Right atrium auricular region (tissue), 2 donors: ENCODE measurements around the gene KCNH6. TPM values are rescaled to one million over a fixed set of nuclear protein-coding genes. Genes with fewer than 3 reads are reported as not detected.

Experiments used
- DNase-seq: peaks from one replicate; pipeline ENCODE4 v3.0.0-alpha.2; 2019; ENCODE audit warnings: low spot score
- H3K27ac ChIP-seq, 2 donors: fragments of 200-600 bp; sonication (generic); 1 replicate in 1 of 2; 2 replicates in 1 of 2; pipeline ENCODE4 v1.5.1; 2016 to 2019
- H3K27me3 ChIP-seq, 2 donors: fragments of 200-600 bp; sonication (generic); one replicate each; pipeline versions ENCODE4 v1.5.1 to v1.6.0; 2017 to 2019
- H3K36me3 ChIP-seq: fragments of 200-600 bp; sonication (generic); one replicate; pipeline ENCODE4 v1.5.1; 2016
- H3K4me1 ChIP-seq, 2 donors: fragments of 200-600 bp; sonication (generic); one replicate each; pipeline versions ENCODE4 v1.5.1 to v1.6.0; 2017 to 2019
- H3K4me3 ChIP-seq, 2 donors: fragments of 200-600 bp; sonication (generic); 1 replicate in 1 of 2; 2 replicates in 1 of 2; pipeline ENCODE4 v1.5.1; 2017 to 2019; ENCODE audit warnings: mild to moderate bottlenecking in 1 of 2, moderate library complexity in 1 of 2
- H3K9me3 ChIP-seq, 2 donors: fragments of 200-600 bp; sonication (generic); one replicate each; pipeline ENCODE4 v1.5.1; 2019
- total RNA-seq, 2 donors: library from RNA; depleted of rRNA; stranded (reverse); fragments of >200 nt; gene quantifications; one replicate each; pipeline ENCODE4 v1.1.0, GENCODE V29; 2016
- TF ChIP-seq, protein P1 (sequence below), 2 donors: fragments of 200-600 bp; sonication (generic); IDR thresholded peaks; one replicate each; pipeline ENCODE4 v1.5.1; 2019; ENCODE audit warnings: antibody characterized with exemption in 2 of 2

Gene KCNH6
- total RNA-seq, 2 donors from 2014 or later: not detected

DNA sequence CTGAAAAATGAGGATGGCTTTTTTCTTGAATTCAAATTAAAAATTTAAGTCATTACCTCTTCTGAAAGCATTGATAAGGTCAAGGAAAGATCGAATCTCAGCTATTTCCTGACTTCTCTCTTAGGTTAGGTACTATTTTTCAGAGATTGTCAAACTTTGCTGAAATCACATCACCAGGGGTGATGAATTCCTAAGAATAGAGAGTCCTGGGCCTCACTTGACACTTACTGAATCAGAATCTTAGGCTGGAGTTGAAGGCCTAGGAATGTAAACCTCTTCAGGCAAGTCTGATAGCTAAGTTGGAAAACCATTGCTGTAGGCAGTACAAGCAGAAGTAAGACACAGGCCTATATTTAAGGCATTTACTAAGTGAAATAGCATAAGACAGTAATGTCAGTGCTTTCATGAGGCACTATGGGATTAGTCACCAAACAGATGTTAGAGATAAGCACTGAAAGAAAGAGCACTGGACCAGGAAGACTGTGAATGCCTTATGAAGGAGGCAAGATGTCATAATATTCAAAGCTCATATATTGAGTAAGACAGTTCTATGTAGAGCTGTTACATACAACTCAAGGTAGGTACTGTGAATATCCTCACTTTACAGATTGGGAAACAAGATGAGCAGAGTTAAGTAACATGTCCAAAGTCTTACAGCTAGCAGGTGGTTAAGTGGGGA is 48.6 kb downstream of the KCNH6 start:
- DNase-seq: no peak
- no peaks in the 10 kb centered on the region for H3K36me3 ChIP-seq
- TF ChIP-seq, protein P1, sequence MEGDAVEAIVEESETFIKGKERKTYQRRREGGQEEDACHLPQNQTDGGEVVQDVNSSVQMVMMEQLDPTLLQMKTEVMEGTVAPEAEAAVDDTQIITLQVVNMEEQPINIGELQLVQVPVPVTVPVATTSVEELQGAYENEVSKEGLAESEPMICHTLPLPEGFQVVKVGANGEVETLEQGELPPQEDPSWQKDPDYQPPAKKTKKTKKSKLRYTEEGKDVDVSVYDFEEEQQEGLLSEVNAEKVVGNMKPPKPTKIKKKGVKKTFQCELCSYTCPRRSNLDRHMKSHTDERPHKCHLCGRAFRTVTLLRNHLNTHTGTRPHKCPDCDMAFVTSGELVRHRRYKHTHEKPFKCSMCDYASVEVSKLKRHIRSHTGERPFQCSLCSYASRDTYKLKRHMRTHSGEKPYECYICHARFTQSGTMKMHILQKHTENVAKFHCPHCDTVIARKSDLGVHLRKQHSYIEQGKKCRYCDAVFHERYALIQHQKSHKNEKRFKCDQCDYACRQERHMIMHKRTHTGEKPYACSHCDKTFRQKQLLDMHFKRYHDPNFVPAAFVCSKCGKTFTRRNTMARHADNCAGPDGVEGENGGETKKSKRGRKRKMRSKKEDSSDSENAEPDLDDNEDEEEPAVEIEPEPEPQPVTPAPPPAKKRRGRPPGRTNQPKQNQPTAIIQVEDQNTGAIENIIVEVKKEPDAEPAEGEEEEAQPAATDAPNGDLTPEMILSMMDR (IDR thresholded peaks at IDR 0.05): no peak
- H3K27ac ChIP-seq: no peak overlapping the region
- H3K9me3 ChIP-seq: no peaks in the 10 kb centered on the region
- H3K4me3 ChIP-seq: no peak overlapping the region
- H3K27me3 ChIP-seq: no peaks in the 10 kb centered on the region
- peaks cover 0 to 15% of the 10 kb centered on the region in 2 donors for H3K4me1 ChIP-seq

DNA sequence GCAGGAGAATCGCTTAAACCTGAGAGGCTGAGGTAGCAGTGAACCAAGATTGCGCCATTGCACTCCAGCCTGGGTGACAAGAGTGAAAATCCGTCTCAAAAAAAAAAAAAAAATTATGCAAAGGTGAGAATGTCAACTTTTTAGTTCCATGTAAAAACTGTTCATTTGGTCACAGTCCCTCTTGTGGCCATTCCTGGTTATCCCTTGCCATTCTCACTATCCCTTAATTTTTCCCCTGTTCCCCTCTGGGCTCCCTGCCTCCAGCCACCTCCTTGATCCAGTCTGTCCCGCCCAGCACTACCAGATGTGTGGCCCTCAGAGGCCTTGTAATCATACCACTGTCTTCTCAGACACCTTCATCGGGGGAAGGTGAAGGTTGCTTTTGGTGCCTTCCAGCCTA is 50.5 kb downstream of the KCNH6 start:
- H3K36me3 ChIP-seq: no peaks in the 10 kb centered on the region
- H3K9me3 ChIP-seq: no peaks in the 10 kb centered on the region
- H3K4me3 ChIP-seq: no peak overlapping the region
- TF ChIP-seq, protein P1 (IDR thresholded peaks at IDR 0.05): peak in 1 of 2 donors; percentile 32
- peaks cover 0 to 22% of the 10 kb centered on the region in 2 donors for H3K4me1 ChIP-seq
- no peak overlapping the region for H3K27ac ChIP-seq
- DNase-seq: no peak
- H3K27me3 ChIP-seq: no peaks in the 10 kb centered on the region

DNA sequence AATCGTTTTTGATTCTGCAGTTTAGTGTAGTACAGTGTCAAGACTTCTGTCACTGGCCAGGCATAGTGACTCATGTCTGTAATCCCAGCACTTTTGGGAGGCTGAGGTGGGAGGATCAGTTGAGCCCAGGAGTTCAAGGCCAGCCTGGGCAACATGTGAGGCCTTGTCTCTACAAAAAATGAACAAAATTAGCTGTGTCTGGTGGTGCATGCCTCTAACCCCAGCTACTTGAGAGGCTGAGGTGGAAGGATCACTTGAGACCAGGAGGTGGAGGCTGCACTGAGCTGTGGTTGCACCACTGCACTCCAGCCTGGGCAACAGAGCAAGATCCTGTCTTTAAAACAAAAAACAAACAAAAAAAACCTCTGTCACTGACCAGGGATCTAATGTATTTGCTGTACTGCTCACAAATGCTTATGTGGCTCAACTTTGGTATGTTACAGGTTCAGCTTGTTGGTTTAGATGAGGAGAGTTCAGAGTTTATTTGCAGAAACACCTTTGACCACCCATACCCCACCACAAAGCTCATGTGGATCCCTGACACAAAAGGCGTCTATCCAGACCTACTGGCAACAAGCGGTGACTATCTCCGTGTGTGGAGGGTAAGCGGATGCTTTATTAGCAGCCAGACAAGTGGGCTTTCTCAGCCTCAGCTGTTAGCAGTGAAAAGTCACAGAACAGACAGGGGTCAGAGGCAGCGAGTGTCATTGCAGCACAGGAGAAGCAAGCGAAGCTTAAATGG is 55.0 kb downstream of the KCNH6 start:
- TF ChIP-seq, protein P1 (IDR thresholded peaks at IDR 0.05): no peak
- peaks cover 24% of the 10 kb centered on the region for H3K36me3 ChIP-seq
- H3K9me3 ChIP-seq: no peaks in the 10 kb centered on the region
- peaks cover 0 to 10% of the 10 kb centered on the region in 2 donors for H3K4me1 ChIP-seq
- H3K27me3 ChIP-seq: no peaks in the 10 kb centered on the region
- DNase-seq: no peak
- H3K27ac ChIP-seq: no peak overlapping the region
- no peak overlapping the region for H3K4me3 ChIP-seq

DNA sequence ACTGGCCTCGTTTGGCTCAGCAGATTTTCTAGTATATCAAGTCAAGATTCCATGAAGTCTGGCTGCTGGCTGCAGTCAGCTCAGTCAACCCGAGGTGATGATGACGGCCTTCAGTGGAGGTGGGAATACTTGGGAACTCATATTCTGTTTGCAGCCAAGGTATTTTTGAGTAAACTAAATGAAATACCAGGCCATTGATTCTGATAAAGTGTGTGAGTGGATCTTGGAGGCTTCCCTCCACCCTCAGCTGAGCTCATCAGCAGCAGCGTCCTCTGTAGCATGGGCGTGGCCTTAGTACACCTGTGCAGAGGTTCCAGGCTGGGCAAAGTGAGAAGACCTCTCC is 55.6 kb downstream of the KCNH6 start:
- no peaks in the 10 kb centered on the region for H3K9me3 ChIP-seq

DNA sequence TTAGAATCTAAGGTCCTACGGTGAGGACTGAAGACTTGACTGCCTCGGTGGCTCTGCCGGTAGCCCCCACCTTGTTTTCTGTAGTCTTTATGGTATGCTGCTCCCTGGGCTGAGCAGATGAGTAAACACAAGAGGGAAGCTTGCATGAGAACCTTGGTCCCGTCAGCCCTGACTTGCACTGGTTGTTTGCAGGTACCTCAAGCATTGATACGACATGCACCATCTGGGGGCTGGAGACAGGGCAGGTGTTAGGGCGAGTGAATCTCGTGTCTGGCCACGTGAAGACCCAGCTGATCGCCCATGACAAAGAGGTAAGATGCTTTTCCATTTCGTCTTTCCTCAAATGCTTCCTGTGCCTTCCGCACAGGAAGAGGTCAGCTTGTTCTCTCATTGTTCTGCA is 56.5 kb downstream of the KCNH6 start:
- H3K27ac ChIP-seq: no peak overlapping the region
- H3K4me1 ChIP-seq: peaks cover 0 to 10% of the 10 kb centered on the region in 2 donors
- no peak overlapping the region for H3K4me3 ChIP-seq
- H3K9me3 ChIP-seq: no peaks in the 10 kb centered on the region
- TF ChIP-seq, protein P1 (IDR thresholded peaks at IDR 0.05): no peak
- peaks cover 39% of the 10 kb centered on the region for H3K36me3 ChIP-seq
- DNase-seq: no peak
- no peaks in the 10 kb centered on the region for H3K27me3 ChIP-seq

More for the DNA sequence above, 55.6 kb downstream of the KCNH6 start:
- peaks cover 30% of the 10 kb centered on the region for H3K36me3 ChIP-seq
- H3K27ac ChIP-seq: no peak overlapping the region
- peaks cover 0 to 10% of the 10 kb centered on the region in 2 donors for H3K4me1 ChIP-seq
- H3K4me3 ChIP-seq: no peak overlapping the region
- TF ChIP-seq, protein P1 (IDR thresholded peaks at IDR 0.05): no peak
- DNase-seq: no peak
- H3K27me3 ChIP-seq: no peaks in the 10 kb centered on the region
